Measurements from ENCODE around the gene GNB5. TPM values are rescaled to one million over a fixed set of nuclear protein-coding genes. Genes with fewer than 3 reads are reported as not detected.

Gene GNB5
- total and polyA plus RNA-seq, 12 donors, result 4.7 to 12.8 (median 7.6) TPM

DNA sequence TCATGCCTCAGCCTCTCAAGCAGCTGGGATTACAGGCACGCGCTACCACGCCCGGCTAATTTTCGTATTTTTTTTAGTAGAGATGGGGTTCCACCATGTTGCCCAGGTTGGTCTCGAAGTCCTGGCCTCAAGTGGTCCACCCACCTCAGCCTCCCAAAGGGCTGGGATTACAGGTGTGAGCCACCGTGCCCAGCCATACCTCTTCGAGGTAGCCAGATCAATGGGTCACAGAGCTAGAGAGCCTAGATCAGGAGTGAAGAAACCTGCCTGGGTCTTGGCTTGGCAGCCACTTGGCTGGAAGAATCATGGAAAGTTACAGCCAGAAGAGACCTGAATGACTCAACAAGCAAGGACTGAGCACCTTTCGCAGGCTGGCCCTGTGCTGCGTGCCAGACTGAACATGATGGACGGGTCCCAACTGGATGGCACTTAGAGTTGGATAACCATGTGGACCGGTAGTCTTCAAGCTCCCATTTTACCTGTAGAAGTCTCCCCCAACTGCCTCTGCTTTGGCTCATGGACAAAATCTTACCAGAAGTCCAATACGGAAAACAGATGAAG is 29.7 kb downstream of the GNB5 start:
- no peak overlapping the region for H3K27ac ChIP-seq
- no peaks in the 10 kb centered on the region for H3K4me1 ChIP-seq
- ATAC-seq (no peak), DNase-seq (no peak)
- 99% methylated on average over 13 of the region's 13 CpGs for WGBS, 2 donors
- H3K4me3 ChIP-seq, result no peak overlapping the region
- H3K36me3 ChIP-seq, result peaks cover 0 to 13% (median 0%) of the 10 kb centered on the region in 9 donors
- no peaks in the 10 kb centered on the region for H3K27me3 ChIP-seq
- H3K9me3 ChIP-seq, result peaks cover 0 to 4% (median 0%) of the 10 kb centered on the region in 11 donors
- intact Hi-C loops (cut with DNase I), result loop anchor here in 1 of 10 donors (10.0 kb wide), 1 partner anchor 63 kb away; no protein-coding TSS in a partner anchor
- TF ChIP-seq, protein P1, sequence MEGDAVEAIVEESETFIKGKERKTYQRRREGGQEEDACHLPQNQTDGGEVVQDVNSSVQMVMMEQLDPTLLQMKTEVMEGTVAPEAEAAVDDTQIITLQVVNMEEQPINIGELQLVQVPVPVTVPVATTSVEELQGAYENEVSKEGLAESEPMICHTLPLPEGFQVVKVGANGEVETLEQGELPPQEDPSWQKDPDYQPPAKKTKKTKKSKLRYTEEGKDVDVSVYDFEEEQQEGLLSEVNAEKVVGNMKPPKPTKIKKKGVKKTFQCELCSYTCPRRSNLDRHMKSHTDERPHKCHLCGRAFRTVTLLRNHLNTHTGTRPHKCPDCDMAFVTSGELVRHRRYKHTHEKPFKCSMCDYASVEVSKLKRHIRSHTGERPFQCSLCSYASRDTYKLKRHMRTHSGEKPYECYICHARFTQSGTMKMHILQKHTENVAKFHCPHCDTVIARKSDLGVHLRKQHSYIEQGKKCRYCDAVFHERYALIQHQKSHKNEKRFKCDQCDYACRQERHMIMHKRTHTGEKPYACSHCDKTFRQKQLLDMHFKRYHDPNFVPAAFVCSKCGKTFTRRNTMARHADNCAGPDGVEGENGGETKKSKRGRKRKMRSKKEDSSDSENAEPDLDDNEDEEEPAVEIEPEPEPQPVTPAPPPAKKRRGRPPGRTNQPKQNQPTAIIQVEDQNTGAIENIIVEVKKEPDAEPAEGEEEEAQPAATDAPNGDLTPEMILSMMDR (IDR thresholded peaks at IDR 0.05), result no peak

DNA sequence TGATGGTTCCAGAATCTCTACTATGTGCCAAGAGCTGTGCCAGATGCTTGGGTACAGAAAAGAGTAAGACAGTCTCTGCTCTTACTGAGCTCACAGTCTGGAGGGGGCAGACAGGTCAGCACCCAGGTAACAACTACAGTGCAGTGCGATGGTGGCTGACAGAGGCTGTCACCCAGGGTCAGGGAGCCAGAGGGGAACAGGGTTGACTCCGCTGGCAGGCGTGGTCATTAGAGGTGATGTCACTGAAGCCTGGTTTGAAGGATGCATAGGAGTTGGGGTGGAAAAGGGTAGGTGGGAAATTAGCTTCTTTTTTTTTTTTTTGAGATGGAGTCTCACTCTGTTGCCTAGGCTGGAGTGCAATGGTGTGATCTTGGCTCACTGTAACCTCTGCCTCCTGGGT is 31.5 kb downstream of the GNB5 start:
- peaks cover 0 to 4% (median 0%) of the 10 kb centered on the region in 9 donors for H3K4me1 ChIP-seq
- peaks cover 0 to 13% (median 0%) of the 10 kb centered on the region in 9 donors for H3K36me3 ChIP-seq
- no peaks in the 10 kb centered on the region for H3K9me3 ChIP-seq
- no peak for ATAC-seq
- H3K4me3 ChIP-seq, result no peak overlapping the region
- no peak for DNase-seq
- 99 to 100% methylated on average over 3 of the region's 3 CpGs for WGBS, 2 donors
- no peaks in the 10 kb centered on the region for H3K27me3 ChIP-seq
- intact Hi-C loops (cut with DNase I), result loop anchor here in 2 of 10 donors (10.0 kb wide), 2 partner anchors 55 to 65 kb away; no protein-coding TSS in a partner anchor
- no peak overlapping the region for H3K27ac ChIP-seq
- TF ChIP-seq, protein P1 (IDR thresholded peaks at IDR 0.05), result no peak

GRCh38 chr15:52158084-52158765 is 33.0 kb downstream of the GNB5 start:
- 87 to 90% methylated on average over 10 of the region's 10 CpGs for WGBS, 2 donors
- Histone ChIP-seq H3K4me1 (peaks cover 0 to 4% (median 0%) of the 10 kb centered on the region in 9 donors), H3K27ac (no peak overlapping the region), H3K36me3 (peaks cover 0 to 15% (median 0%) of the 10 kb centered on the region in 9 donors), H3K4me3 (no peak overlapping the region), H3K9me3 (no peaks in the 10 kb centered on the region), H3K27me3 (no peaks in the 10 kb centered on the region)
- intact Hi-C loops (cut with DNase I), result loop anchor here in 1 of 10 donors (10.0 kb wide), 1 partner anchor 53 kb away; no protein-coding TSS in a partner anchor
- no peak for DNase-seq
- no peak for ATAC-seq
- TF ChIP-seq, protein P1 (IDR thresholded peaks at IDR 0.05), result no peak

- ATAC-seq, result no peak
- no peak overlapping the region for H3K4me3 ChIP-seq
- no peak for DNase-seq
- H3K27ac ChIP-seq, result no peak overlapping the region
- TF ChIP-seq, protein P1 (IDR thresholded peaks at IDR 0.05), result no peak
- H3K4me1 ChIP-seq, result peaks cover 0 to 4% (median 0%) of the 10 kb centered on the region in 9 donors
- 67 to 75% methylated on average over 2 of the region's 2 CpGs for WGBS, 2 donors
- intact Hi-C loops (cut with DNase I), result loop anchor here in 1 of 10 donors (10.0 kb wide), 1 partner anchor 51 kb away; no protein-coding TSS in a partner anchor
- peaks cover 0 to 22% (median 0%) of the 10 kb centered on the region in 9 donors for H3K36me3 ChIP-seq
- no peaks in the 10 kb centered on the region for H3K27me3 ChIP-seq
- H3K9me3 ChIP-seq, result no peaks in the 10 kb centered on the region
Measured at GRCh38 chr15:52155878-52156277, 35.3 kb downstream of the GNB5 start.

Measured in heart right ventricle (tissue), 16 donors.